HCT116 (cell line): Measurements from ENCODE around the gene FGF14. TPM values are rescaled to one million over a fixed set of nuclear protein-coding genes. Genes with fewer than 3 reads are reported as not detected.

Experiments used
- ATAC-seq: fragments of 200-7000 bp; cut with Tn5 transposase; 2 replicates; pipeline ENCODE4 v1.9.1; 2020; ENCODE audit warnings: mild to moderate bottlenecking, moderate library complexity
- BruUV-seq: library from RNA; stranded (reverse); fragments of 400-500 nt; replicated peaks from 2 replicates; lab custom pipeline; 2021; lab: Mats Ljungman, UMichigan
- CTCF ChIA-PET: fragments of 300-600 bp; sonication (Branson Sonifier 250); formaldehyde crosslinking; loops from one replicate; lab custom pipeline; 2021; ENCODE audit warnings: antibody characterized with exemption; lab: Charles Lee
- POLR2A ChIA-PET: fragments of 300-600, 350-600 bp; sonication (Branson Sonifier 250); formaldehyde crosslinking; loops from one replicate; lab custom pipeline; 2021; ENCODE audit warnings: antibody characterized with exemption; lab: Charles Lee
- RAD21 ChIA-PET, 2 experiments: fragments of 300-600 bp; sonication (Branson Sonifier 250); formaldehyde crosslinking; loops; one replicate each; lab custom pipeline; 2023; ENCODE audit warnings: low total read pairs in 2 of 2; ENCODE audit not compliant: uncharacterized antibody in 2 of 2, unreplicated experiment in 2 of 2, low non-redundant PET in 1 of 2; lab: Charles Lee
- DNase-seq: peaks from one replicate; pipeline ENCODE4 v3.0.0-alpha.2; 2010; ENCODE audit warnings: low read depth, low spot score
- H2AFZ ChIP-seq: fragments of 200-600 bp; shearing (Covaris generic), sonication (generic); 2 replicates; pipeline ENCODE4 v1.6.1; 2017; ENCODE audit warnings: low read depth, mixed run types, mixed read lengths, antibody characterized with exemption, low read length; ENCODE audit not compliant: poor library complexity, severe bottlenecking
- H3K27ac ChIP-seq: 2 replicates; pipeline ENCODE4 v1.5.1; 2012; ENCODE audit warnings: low read depth, low read length
- H3K27me3 ChIP-seq: fragments of 200-600 bp; sonication (generic); 2 replicates; pipeline ENCODE4 v1.6.1; 2016; ENCODE audit warnings: mixed run types, low read length, mixed read lengths; ENCODE audit not compliant: insufficient read depth
- H3K36me3 ChIP-seq, 2 experiments: fragments of 200-500 bp in 1 of 2; fragments of 200-600 bp in 1 of 2; sonication (Bioruptor generic) in 1 of 2; sonication (generic) in 1 of 2; 2 replicates each; pipeline versions ENCODE4 v1.5.1 to v1.6.1; 2014 to 2016; ENCODE audit warnings: low read length in 2 of 2, inconsistent platforms in 1 of 2, mixed read lengths in 1 of 2, mixed run types in 1 of 2; ENCODE audit not compliant: insufficient read depth in 2 of 2, control insufficient read depth in 1 of 2
- H3K4me1 ChIP-seq, 2 experiments: fragments of 200-600 bp in 1 of 2; sonication (generic) in 1 of 2; 2 replicates each; pipeline versions ENCODE4 v1.5.1 to v1.6.1; 2012 to 2017; ENCODE audit warnings: low read length in 2 of 2, inconsistent platforms in 1 of 2, mild to moderate bottlenecking in 1 of 2, mixed read lengths in 1 of 2, mixed run types in 1 of 2, moderate library complexity in 1 of 2; ENCODE audit not compliant: insufficient read depth in 2 of 2, control insufficient read depth in 1 of 2
- H3K4me2 ChIP-seq: fragments of 200-600 bp; sonication (generic); 2 replicates; pipeline ENCODE4 v1.6.1; 2017; ENCODE audit warnings: mixed run types, low read length, mixed read lengths
- H3K4me3 ChIP-seq, 2 experiments: fragments of 200-600 bp in 1 of 2; sonication (generic) in 1 of 2; replicated peaks in 1 of 2; 2 replicates each; pipeline ENCODE4 v1.5.1; 2011 to 2016; ENCODE audit warnings: low read length in 2 of 2, control low read depth in 1 of 2, low read depth in 1 of 2, mild to moderate bottlenecking in 1 of 2, mixed read lengths in 1 of 2, mixed run types in 1 of 2
- H3K79me2 ChIP-seq: fragments of 200-600 bp; sonication (generic); 2 replicates; pipeline ENCODE4 v1.6.1; 2017; ENCODE audit warnings: mild to moderate bottlenecking, mixed run types, low read length, moderate library complexity, mixed read lengths; ENCODE audit not compliant: insufficient read depth
- H3K9ac ChIP-seq: fragments of 200-600 bp; sonication (generic); 2 replicates; pipeline ENCODE4 v1.6.1; 2016; ENCODE audit warnings: low read length, mixed read lengths
- H3K9me2 ChIP-seq: fragments of 200-600 bp; sonication (generic), shearing (Covaris generic); 2 replicates; pipeline ENCODE4 v1.6.1; 2017; ENCODE audit warnings: mixed run types, mild to moderate bottlenecking, moderate library complexity; ENCODE audit not compliant: insufficient read depth
- H3K9me3 ChIP-seq, 2 experiments: fragments of 200-500 bp in 1 of 2; fragments of 200-600 bp in 1 of 2; sonication (Bioruptor generic) in 1 of 2; sonication (generic) in 1 of 2; 2 replicates each; pipeline ENCODE4 v1.6.1; 2014 to 2017; ENCODE audit warnings: low read length in 2 of 2, mixed read lengths in 2 of 2, inconsistent platforms in 1 of 2, low read depth in 1 of 2, mild to moderate bottlenecking in 1 of 2, mixed run types in 1 of 2, moderate library complexity in 1 of 2; ENCODE audit not compliant: control insufficient read depth in 1 of 2, insufficient read depth in 1 of 2
- H4K20me1 ChIP-seq: fragments of 200-600 bp; sonication (generic), shearing (Covaris generic); 2 replicates; pipeline ENCODE4 v1.6.1; 2017; ENCODE audit warnings: mixed run types, mild to moderate bottlenecking, moderate library complexity; ENCODE audit not compliant: insufficient read depth
- ELF1 ChIP-seq: IDR thresholded peaks from 2 replicates; pipeline ENCODE4 v1.6.1; 2012; ENCODE audit warnings: low read depth, borderline replicate concordance
- EZH2 ChIP-seq: fragments of 200-600 bp; sonication (generic); IDR thresholded peaks from 2 replicates; pipeline ENCODE4 v1.6.1; 2017; ENCODE audit warnings: antibody characterized with exemption, mixed run types
- MAX ChIP-seq: IDR thresholded peaks from 2 replicates; pipeline ENCODE4 v1.6.1; 2012
- POLR2A ChIP-seq: IDR thresholded peaks from 2 replicates; pipeline ENCODE4 v1.7.0; 2011; ENCODE audit warnings: borderline replicate concordance; ENCODE audit not compliant: insufficient read depth, insufficient read length; ENCODE audit errors: extremely low read depth
- RAD21 ChIP-seq: IDR thresholded peaks from 2 replicates; pipeline ENCODE4 v1.6.1; 2012; ENCODE audit warnings: low read depth, mild to moderate bottlenecking
- SRF ChIP-seq: IDR thresholded peaks from 2 replicates; pipeline ENCODE4 v1.6.1; 2012; ENCODE audit warnings: low read depth
- YY1 ChIP-seq: IDR thresholded peaks from 2 replicates; pipeline ENCODE4 v1.6.1; 2011; ENCODE audit warnings: low read length, low read depth, moderate library complexity, mild to moderate bottlenecking; ENCODE audit not compliant: insufficient replicate concordance; ENCODE audit errors: extremely low read depth
- ZBTB33 ChIP-seq: IDR thresholded peaks from 2 replicates; pipeline ENCODE4 v1.6.1; 2011; ENCODE audit warnings: mild to moderate bottlenecking, low read length, moderate library complexity; ENCODE audit not compliant: insufficient replicate concordance; ENCODE audit errors: extremely low read depth
- intact Hi-C: fragments of 100-400 bp; cut with micrococcal nuclease; formaldehyde crosslinking; loops from 2 replicates; pipeline ENCODE4 v1.10.0; 2022
- total RNA-seq: library from RNA; stranded (reverse); gene quantifications from one replicate; pipeline ENCODE4 v1.2.1, GENCODE V29; 2021; ENCODE audit not compliant: unreplicated experiment
- TF ChIP-seq, protein P1 (sequence below), 3 experiments: fragments of 200-600 bp in 1 of 3; sonication (generic) in 1 of 3; IDR thresholded peaks in 2 of 3; conservative IDR thresholded peaks in 1 of 3; 2 replicates each; pipeline ENCODE4 v1.5.1; 2012 to 2017; ENCODE audit warnings: low read depth in 2 of 3, low read length in 2 of 3, antibody characterized with exemption in 1 of 3, borderline replicate concordance in 1 of 3, control low read depth in 1 of 3, mild to moderate bottlenecking in 1 of 3, mixed read lengths in 1 of 3, mixed run types in 1 of 3, moderate library complexity in 1 of 3; ENCODE audit not compliant: insufficient read depth in 1 of 3

FGF14 gene
- total RNA-seq, 1 experiment from 2014 or later = not detected

DNA sequence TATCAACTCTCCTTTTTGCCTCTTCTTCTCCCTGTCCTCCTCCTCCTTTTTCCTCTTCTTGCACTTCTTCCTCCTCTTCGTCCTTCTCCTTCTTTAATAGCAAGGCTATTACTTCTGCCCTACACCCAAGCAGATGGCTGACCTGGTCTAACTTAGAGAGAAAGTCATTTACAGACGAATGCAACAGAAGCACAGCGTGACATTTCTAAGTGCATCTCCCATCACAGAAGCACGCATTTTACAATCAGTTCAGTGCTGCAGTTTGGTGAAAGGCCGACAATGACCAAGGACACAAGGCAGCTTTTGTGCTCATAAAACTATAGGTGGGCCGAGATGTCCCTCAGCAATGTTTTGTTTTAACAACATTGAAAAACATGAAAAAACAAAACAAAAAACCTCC, 231.5 kb downstream of the FGF14 start (continued):
- TF ChIP-seq YY1 = no peak
- no peak for TF ChIP-seq EZH2
- no peak for TF ChIP-seq ZBTB33
- TF ChIP-seq ELF1 = no peak
- no peak for TF ChIP-seq SRF
- no peak for TF ChIP-seq POLR2A
- no peak for TF ChIP-seq MAX
- TF ChIP-seq, all 23 proteins: peak for 0

DNA sequence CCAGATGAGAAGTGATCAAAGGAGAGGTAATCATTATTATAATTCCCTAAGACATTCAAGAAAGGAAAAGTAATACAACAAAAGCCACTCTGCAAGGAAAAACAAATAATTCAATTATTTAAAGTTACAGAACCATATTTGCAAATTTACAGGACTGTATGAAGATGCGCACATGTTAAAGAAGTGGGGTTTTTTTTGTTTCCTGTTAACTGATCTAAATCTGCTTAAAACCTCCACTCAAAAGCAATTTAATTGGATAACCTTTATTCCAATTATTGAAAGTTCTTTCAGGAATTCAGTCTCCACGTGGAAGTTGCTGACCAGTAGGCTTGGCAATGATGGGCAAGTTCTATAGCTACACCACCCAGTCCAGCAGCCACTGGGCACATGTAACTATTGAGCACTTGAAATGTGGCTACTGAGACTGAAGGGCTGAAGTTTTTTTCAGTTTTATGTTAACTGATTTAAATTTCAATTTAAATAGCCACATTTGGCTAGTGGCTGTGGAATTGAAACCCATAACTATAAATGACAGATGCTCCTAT, 232.3 kb downstream of the FGF14 start:
- DNase-seq (no peak), ATAC-seq (no peak)
- ChIA-PET RAD21 (no interaction called here), CTCF (no interaction called here), POLR2A (no interaction called here)
- no TSS peak for BruUV-seq
- H3K9ac ChIP-seq = no peak overlapping the region
- H3K9me2 ChIP-seq = no peaks in the 10 kb centered on the region
- peaks cover 0 to 11% of the 10 kb centered on the region in 2 experiments; a peak in 1 of 4 replicates for H3K9me3 ChIP-seq
- H3K4me1 ChIP-seq = no peaks in the 10 kb centered on the region
- no peaks in the 10 kb centered on the region for H3K79me2 ChIP-seq
- no peaks in the 10 kb centered on the region for H3K36me3 ChIP-seq
- TF ChIP-seq ELF1 (no peak), ZBTB33 (no peak), RAD21 (no peak)
- TF ChIP-seq, protein P1, sequence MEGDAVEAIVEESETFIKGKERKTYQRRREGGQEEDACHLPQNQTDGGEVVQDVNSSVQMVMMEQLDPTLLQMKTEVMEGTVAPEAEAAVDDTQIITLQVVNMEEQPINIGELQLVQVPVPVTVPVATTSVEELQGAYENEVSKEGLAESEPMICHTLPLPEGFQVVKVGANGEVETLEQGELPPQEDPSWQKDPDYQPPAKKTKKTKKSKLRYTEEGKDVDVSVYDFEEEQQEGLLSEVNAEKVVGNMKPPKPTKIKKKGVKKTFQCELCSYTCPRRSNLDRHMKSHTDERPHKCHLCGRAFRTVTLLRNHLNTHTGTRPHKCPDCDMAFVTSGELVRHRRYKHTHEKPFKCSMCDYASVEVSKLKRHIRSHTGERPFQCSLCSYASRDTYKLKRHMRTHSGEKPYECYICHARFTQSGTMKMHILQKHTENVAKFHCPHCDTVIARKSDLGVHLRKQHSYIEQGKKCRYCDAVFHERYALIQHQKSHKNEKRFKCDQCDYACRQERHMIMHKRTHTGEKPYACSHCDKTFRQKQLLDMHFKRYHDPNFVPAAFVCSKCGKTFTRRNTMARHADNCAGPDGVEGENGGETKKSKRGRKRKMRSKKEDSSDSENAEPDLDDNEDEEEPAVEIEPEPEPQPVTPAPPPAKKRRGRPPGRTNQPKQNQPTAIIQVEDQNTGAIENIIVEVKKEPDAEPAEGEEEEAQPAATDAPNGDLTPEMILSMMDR (IDR thresholded peaks at IDR 0.05 in 2 of 3, conservative IDR thresholded peaks at IDR 0.05 in 1 of 3; ENCODE audit: borderline replicate concordance in 1 of 3, insufficient read depth in 1 of 3, low read depth in 2 of 3, low read length in 2 of 3) = no peak
- H3K4me3 ChIP-seq = no peak overlapping the region
- H4K20me1 ChIP-seq = no peaks in the 10 kb centered on the region
- no peak overlapping the region for H3K4me2 ChIP-seq
- H3K27me3 ChIP-seq = no peaks in the 10 kb centered on the region
- intact Hi-C loops = no loop called here
- no peak overlapping the region for H3K27ac ChIP-seq
- no peak overlapping the region for H2AFZ ChIP-seq
